GM11168 (cell line): Measurements from ENCODE around the gene HYAL3.

Experiments
- in situ Hi-C: fragments of 300-500 bp; cut with MboI; formaldehyde crosslinking; loops from one replicate; pipeline ENCODE4 v1.12.0; 2022; ENCODE audit warnings: low sequenced_read_pairs; ENCODE audit not compliant: unreplicated experiment

HYAL3 gene

GRCh38 chr3:50298836-50299637, at the start of gene HYAL3, which contains the start of gene NAA80:
Gene HYAL3, minus strand, starts transcription at chr3:50299405. Its CDS starts 3,803 bp downstream, at chr3:50295602.
Gene NAA80, minus strand, starts transcription at chr3:50299405. Its CDS starts 1,942 bp downstream, at chr3:50297463.
- in situ Hi-C loops: no loop called here

- in situ Hi-C loops: no loop called here
Measured at GRCh38 chr3:50347187-50347813, 48.1 kb upstream of the HYAL3 start.

GRCh38 chr3:50345586-50346234, 46.5 kb upstream of the HYAL3 start, which contains the start of gene ZMYND10:
Gene ZMYND10, minus strand, starts transcription at chr3:50345732. Its CDS starts 153 bp downstream, at chr3:50345579.
- in situ Hi-C loops: no loop called here

- in situ Hi-C loops: no loop called here
Measured at GRCh38 chr3:50345008-50345407, 45.8 kb upstream of the HYAL3 start.

- in situ Hi-C loops: no loop called here
Measured at GRCh38 chr3:50342813-50343633, 43.8 kb upstream of the HYAL3 start.

- in situ Hi-C loops: no loop called here
Measured at GRCh38 chr3:50341996-50342650, 42.9 kb upstream of the HYAL3 start.

- in situ Hi-C loops: no loop called here
Measured at GRCh38 chr3:50341537-50341936, 42.3 kb upstream of the HYAL3 start.

- in situ Hi-C loops: no loop called here
Measured at GRCh38 chr3:50340448-50341329, 41.5 kb upstream of the HYAL3 start, which contains the start of gene RASSF1. Gene RASSF1, minus strand, starts transcription at chr3:50340836. Its CDS starts 31 bp downstream, at chr3:50340805.

- in situ Hi-C loops: no loop called here
Measured at GRCh38 chr3:50340147-50340447, 40.9 kb upstream of the HYAL3 start.

- in situ Hi-C loops: no loop called here
Measured at GRCh38 chr3:50339485-50340146, 40.4 kb upstream of the HYAL3 start.

GRCh38 chr3:50338965-50339364, 39.8 kb upstream of the HYAL3 start:
- in situ Hi-C loops: no loop called here

GRCh38 chr3:50337175-50337861, 38.1 kb upstream of the HYAL3 start:
- in situ Hi-C loops: no loop called here

- in situ Hi-C loops: no loop called here
Measured at GRCh38 chr3:50336452-50337174, 37.4 kb upstream of the HYAL3 start.

GRCh38 chr3:50334339-50335075, 35.3 kb upstream of the HYAL3 start:
- in situ Hi-C loops: no loop called here

GRCh38 chr3:50333744-50334328, 34.6 kb upstream of the HYAL3 start:
- in situ Hi-C loops: no loop called here

- in situ Hi-C loops: no loop called here
Measured at GRCh38 chr3:50331364-50331907, 32.2 kb upstream of the HYAL3 start.
